ENCODE measurements around the gene SYNJ2BP. TPM values are rescaled to one million over a fixed set of nuclear protein-coding genes. Genes with fewer than 3 reads are reported as not detected.

The SYNJ2BP gene
- total and polyA plus RNA-seq, 7 experiments from 2014 or later: 8.3 to 22.9 (median 16.3) TPM

DNA sequence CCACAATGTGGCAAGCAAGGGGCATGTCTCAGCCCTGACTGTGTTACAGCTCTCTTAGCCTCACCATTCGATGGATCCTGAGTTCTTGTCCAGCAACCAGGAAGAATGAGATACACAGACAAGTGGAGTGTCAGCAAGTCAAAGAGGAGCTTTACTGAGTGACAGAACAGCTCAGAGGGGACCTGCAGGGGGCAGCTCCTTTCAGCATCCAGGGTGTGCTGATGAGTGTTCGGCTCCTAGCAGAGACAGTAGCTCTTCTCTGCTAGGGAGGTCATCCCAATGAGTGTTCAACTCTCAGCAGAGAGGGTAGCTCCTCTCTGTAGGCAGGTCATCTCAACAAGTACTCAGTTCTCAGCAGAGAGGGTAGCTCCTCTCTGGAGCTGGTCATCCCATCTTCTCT lies 19.1 kb downstream of the SYNJ2BP start:
- no peaks in the 10 kb centered on the region for H3K4me1 ChIP-seq (ENCODE audit: control insufficient read depth in 2 of 2, insufficient read depth in 2 of 2, low read length in 2 of 2)
- no peak for ATAC-seq
- H3K27ac Mint-ChIP-seq: peak overlapping the region in 1 of 9 donors; percentile 67
- H3K36me3 ChIP-seq (ENCODE audit: control insufficient read depth in 2 of 3, insufficient read depth in 3 of 3, low read length in 3 of 3): peaks cover 0 to 26% (median 0%) of the 10 kb centered on the region in 3 experiments
- ChIA-PET POLR2A (no interaction called here), CTCF (no interaction called here)
- H3K27me3 ChIP-seq (ENCODE audit: control insufficient read depth in 2 of 2, insufficient read depth in 2 of 2, low read length in 2 of 2): no peaks in the 10 kb centered on the region
- DNase-seq: no peak
- no peaks in the 10 kb centered on the region for H3K27me3 Mint-ChIP-seq
- no peak overlapping the region for H3K4me3 Mint-ChIP-seq
- H3K4me3 ChIP-seq (ENCODE audit: low read length): no peak overlapping the region
- peaks cover 0 to 5% (median 0%) of the 10 kb centered on the region in 11 donors for H3K9me3 Mint-ChIP-seq
- H3K4me1 Mint-ChIP-seq: peaks cover 0 to 40% (median 28%) of the 10 kb centered on the region in 7 donors
- intact Hi-C loops (cut with micrococcal nuclease): no loop called here
- H3K27ac ChIP-seq (ENCODE audit: low read depth, low read length): no peak overlapping the region
- H3K9me3 ChIP-seq (ENCODE audit: control insufficient read depth in 2 of 3, low read length in 3 of 3): no peaks in the 10 kb centered on the region
- peaks cover 0 to 53% (median 30%) of the 10 kb centered on the region in 5 donors for H3K36me3 Mint-ChIP-seq

DNA sequence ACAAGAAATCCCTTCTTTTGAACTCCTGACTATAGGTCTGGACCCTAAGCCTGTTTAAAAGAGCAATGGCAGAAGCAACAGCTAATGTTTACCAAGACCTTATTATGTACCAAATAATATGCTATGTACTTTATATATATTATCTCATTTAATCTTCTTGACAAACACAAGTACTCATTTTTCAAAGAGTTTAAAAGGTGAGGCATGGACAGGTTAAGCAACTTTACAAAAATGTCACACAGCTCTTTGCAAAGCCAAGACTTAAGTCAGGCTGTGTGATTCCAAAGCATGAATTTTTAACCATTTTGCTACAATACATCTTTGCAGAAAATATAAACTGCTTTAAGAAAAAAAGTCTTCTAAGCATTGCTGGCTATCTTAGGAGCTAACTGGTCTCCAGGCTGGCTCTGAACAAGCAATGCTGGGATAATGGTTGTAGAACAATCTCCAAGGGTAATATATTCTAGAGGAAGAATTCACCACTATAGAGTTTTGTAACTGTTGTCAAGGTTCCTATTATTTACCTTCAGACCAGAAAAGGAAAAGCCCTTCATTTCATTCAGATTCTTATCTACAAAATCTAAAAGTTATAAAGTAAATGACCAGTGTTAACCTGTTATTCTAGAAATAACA lies 22.1 kb downstream of the SYNJ2BP start:
- H3K27ac Mint-ChIP-seq: no peak overlapping the region
- intact Hi-C loops (cut with micrococcal nuclease): no loop called here
- no peaks in the 10 kb centered on the region for H3K9me3 ChIP-seq (ENCODE audit: control insufficient read depth in 2 of 3, low read length in 3 of 3)
- H3K4me1 ChIP-seq (ENCODE audit: control insufficient read depth in 2 of 2, insufficient read depth in 2 of 2, low read length in 2 of 2): no peaks in the 10 kb centered on the region
- no peaks in the 10 kb centered on the region for H3K27me3 Mint-ChIP-seq
- peaks cover 0 to 5% (median 0%) of the 10 kb centered on the region in 11 donors for H3K9me3 Mint-ChIP-seq
- no peak overlapping the region for H3K27ac ChIP-seq (ENCODE audit: low read depth, low read length)
- ATAC-seq (no peak), DNase-seq (no peak)
- no peaks in the 10 kb centered on the region for H3K27me3 ChIP-seq (ENCODE audit: control insufficient read depth in 2 of 2, insufficient read depth in 2 of 2, low read length in 2 of 2)
- CTCF ChIA-PET: no interaction called here
- POLR2A ChIA-PET: interaction anchor here (0.8 kb wide), 1 partner anchor 24 kb away, joined by 5 read pairs; no protein-coding TSS in a partner anchor
- peaks cover 0 to 18% (median 0%) of the 10 kb centered on the region in 3 experiments for H3K36me3 ChIP-seq (ENCODE audit: control insufficient read depth in 2 of 3, insufficient read depth in 3 of 3, low read length in 3 of 3)
- peaks cover 0 to 45% (median 30%) of the 10 kb centered on the region in 7 donors for H3K4me1 Mint-ChIP-seq
- H3K4me3 Mint-ChIP-seq: no peak overlapping the region
- peaks cover 0 to 45% (median 35%) of the 10 kb centered on the region in 5 donors for H3K36me3 Mint-ChIP-seq
- no peak overlapping the region for H3K4me3 ChIP-seq (ENCODE audit: low read length)

DNA sequence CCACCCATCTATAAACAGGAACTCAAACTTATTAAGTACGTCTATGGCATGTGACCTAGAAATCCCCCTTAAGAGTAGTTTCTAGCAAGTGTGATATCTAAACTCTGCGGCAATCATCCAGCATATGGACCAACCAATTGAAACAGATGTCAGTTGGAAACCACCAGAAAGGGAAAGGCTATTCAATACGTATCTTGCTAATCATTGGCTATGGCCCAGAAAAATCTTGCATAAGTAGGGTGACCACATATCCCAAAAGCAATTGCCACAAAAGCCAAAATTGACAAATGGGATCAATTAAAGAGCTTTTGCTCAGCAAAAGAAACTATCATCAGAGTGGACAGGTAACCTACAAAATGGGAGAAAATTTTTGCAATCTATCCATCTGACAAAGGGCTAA lies 24.2 kb downstream of the SYNJ2BP start:
- POLR2A ChIA-PET: no interaction called here
- no peaks in the 10 kb centered on the region for H3K27me3 ChIP-seq (ENCODE audit: control insufficient read depth in 2 of 2, insufficient read depth in 2 of 2, low read length in 2 of 2)
- Mint-ChIP-seq H3K36me3 (peaks cover 2 to 49% (median 41%) of the 10 kb centered on the region in 5 donors), H3K4me3 (no peak overlapping the region), H3K27me3 (no peaks in the 10 kb centered on the region), H3K9me3 (peaks cover 0 to 5% (median 0%) of the 10 kb centered on the region in 11 donors), H3K4me1 (peaks cover 0 to 41% (median 31%) of the 10 kb centered on the region in 7 donors), H3K27ac (no peak overlapping the region)
- CTCF ChIA-PET: no interaction called here
- no peak for DNase-seq
- no peak for ATAC-seq
- H3K4me3 ChIP-seq (ENCODE audit: low read length): no peak overlapping the region
- no peak overlapping the region for H3K27ac ChIP-seq (ENCODE audit: low read depth, low read length)
- H3K9me3 ChIP-seq (ENCODE audit: control insufficient read depth in 2 of 3, low read length in 3 of 3): no peaks in the 10 kb centered on the region
- H3K4me1 ChIP-seq (ENCODE audit: control insufficient read depth in 2 of 2, insufficient read depth in 2 of 2, low read length in 2 of 2): no peaks in the 10 kb centered on the region
- intact Hi-C loops (cut with micrococcal nuclease): no loop called here
- peaks cover 0 to 25% (median 0%) of the 10 kb centered on the region in 3 experiments for H3K36me3 ChIP-seq (ENCODE audit: control insufficient read depth in 2 of 3, insufficient read depth in 3 of 3, low read length in 3 of 3)

DNA sequence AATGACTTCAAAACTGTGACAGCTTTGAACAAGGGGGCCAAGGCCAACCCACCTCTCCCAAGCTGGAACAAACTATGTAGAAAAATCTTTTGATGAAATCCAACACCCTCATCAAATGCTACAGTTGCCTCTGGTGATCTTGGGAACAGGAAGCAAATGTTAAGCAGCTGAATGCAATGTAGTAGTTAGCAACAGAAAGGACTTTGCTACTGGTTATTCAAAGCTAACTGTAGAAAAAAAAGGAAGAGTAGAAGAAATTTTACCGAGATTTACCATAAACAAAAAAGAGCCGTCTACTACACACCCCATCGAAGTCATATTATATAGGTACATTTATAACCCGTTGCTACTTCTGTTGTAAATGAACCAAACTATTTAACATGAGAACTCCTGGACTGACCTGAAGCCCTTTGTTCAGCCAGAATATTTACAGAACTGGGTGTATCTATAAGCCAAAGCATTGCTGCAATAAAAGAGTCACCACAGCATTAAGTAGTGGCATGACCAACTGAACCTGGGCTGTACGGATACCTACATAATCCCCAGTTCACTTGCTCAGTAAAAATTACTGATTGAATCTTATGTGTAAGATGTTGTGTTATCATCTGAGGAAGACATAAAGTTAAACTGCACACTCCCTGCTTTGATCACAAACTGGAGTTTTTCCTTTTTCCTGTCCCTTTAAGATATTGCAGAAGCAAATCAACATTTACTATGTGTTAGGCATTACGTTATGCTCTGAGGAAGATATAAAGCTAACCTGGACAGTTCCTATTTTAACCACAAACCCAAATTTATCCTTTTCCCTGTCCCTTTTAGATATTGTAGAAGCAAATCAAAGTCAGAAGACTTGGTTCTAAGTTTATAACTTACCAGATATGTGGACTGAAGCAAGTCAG lies 25.1 kb downstream of the SYNJ2BP start:
- Histone ChIP-seq H3K36me3 (ENCODE audit: control insufficient read depth in 2 of 3, insufficient read depth in 3 of 3, low read length in 3 of 3) (peaks cover 0 to 27% (median 0%) of the 10 kb centered on the region in 3 experiments), H3K27me3 (ENCODE audit: control insufficient read depth in 2 of 2, insufficient read depth in 2 of 2, low read length in 2 of 2) (no peaks in the 10 kb centered on the region), H3K4me1 (ENCODE audit: control insufficient read depth in 2 of 2, insufficient read depth in 2 of 2, low read length in 2 of 2) (no peaks in the 10 kb centered on the region), H3K9me3 (ENCODE audit: control insufficient read depth in 2 of 3, low read length in 3 of 3) (no peaks in the 10 kb centered on the region), H3K4me3 (ENCODE audit: low read length) (no peak overlapping the region), H3K27ac (ENCODE audit: low read depth, low read length) (no peak overlapping the region)
- Mint-ChIP-seq H3K27me3 (no peaks in the 10 kb centered on the region), H3K9me3 (peaks cover 0 to 5% (median 0%) of the 10 kb centered on the region in 11 donors), H3K4me3 (no peak overlapping the region), H3K36me3 (peaks cover 2 to 47% (median 42%) of the 10 kb centered on the region in 5 donors), H3K27ac (no peak overlapping the region), H3K4me1 (peaks cover 0 to 35% (median 29%) of the 10 kb centered on the region in 7 donors)
- intact Hi-C loops (cut with micrococcal nuclease): no loop called here
- ChIA-PET CTCF (no interaction called here), POLR2A (no interaction called here)
- DNase-seq (no peak), ATAC-seq (no peak)

DNA sequence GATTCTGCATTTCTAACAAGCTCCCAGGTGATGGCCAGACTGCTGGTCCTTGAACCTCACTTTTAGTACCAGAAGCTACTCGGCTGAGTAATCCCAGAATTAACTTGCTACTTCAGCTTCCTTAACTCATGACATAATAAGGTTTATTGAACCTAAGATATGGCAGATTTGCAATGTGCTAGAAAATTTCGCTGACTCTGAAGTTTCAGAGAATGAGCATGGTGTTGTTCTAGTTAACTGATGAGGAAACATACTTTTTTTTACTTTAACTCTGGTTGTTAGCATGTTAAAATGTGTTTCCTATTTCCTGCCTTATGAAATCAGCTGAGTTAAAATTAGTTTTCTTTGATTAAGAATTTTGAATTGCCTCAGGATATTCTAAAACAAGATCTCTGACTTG lies 34.4 kb downstream of the SYNJ2BP start:
- Mint-ChIP-seq H3K4me3 (no peak overlapping the region), H3K36me3 (peaks cover 5 to 38% (median 19%) of the 10 kb centered on the region in 5 donors), H3K27ac (no peak overlapping the region), H3K4me1 (peaks cover 0 to 2% (median 0%) of the 10 kb centered on the region in 7 donors), H3K27me3 (no peaks in the 10 kb centered on the region), H3K9me3 (no peaks in the 10 kb centered on the region)
- ATAC-seq (no peak), DNase-seq (no peak)
- Histone ChIP-seq H3K36me3 (ENCODE audit: control insufficient read depth in 2 of 3, insufficient read depth in 3 of 3, low read length in 3 of 3) (peaks cover 0 to 31% (median 0%) of the 10 kb centered on the region in 3 experiments), H3K4me1 (ENCODE audit: control insufficient read depth in 2 of 2, insufficient read depth in 2 of 2, low read length in 2 of 2) (no peaks in the 10 kb centered on the region), H3K27me3 (ENCODE audit: control insufficient read depth in 2 of 2, insufficient read depth in 2 of 2, low read length in 2 of 2) (no peaks in the 10 kb centered on the region), H3K9me3 (ENCODE audit: control insufficient read depth in 2 of 3, low read length in 3 of 3) (no peaks in the 10 kb centered on the region), H3K27ac (ENCODE audit: low read depth, low read length) (no peak overlapping the region), H3K4me3 (ENCODE audit: low read length) (no peak overlapping the region)
- ChIA-PET POLR2A (no interaction called here), CTCF (interaction anchor here (0.6 kb wide), 1 partner anchor 11 kb away, joined by 4 read pairs; no protein-coding TSS in a partner anchor)
- intact Hi-C loops (cut with micrococcal nuclease): no loop called here

DNA sequence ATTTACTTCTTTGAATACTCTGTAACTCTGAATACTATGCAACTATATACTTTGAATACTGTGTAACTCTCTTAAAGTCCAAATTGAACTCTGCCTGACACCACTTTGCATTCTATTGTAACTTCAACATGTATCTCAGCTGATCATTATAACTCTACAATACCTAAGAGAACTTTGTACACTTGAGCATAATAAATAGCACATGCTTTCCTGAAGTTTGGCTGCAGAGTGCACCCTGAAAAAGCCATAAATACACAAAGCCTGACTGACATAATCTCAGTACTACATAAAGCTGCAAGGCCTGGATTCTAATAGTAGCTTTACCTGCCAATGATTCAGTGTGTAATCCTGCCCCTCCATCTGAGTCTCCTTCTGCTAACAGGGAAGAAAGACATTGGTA lies 36.1 kb downstream of the SYNJ2BP start:
- CTCF ChIA-PET: no interaction called here
- peaks cover 0 to 25% (median 0%) of the 10 kb centered on the region in 3 experiments for H3K36me3 ChIP-seq (ENCODE audit: control insufficient read depth in 2 of 3, insufficient read depth in 3 of 3, low read length in 3 of 3)
- no peaks in the 10 kb centered on the region for H3K4me1 ChIP-seq (ENCODE audit: control insufficient read depth in 2 of 2, insufficient read depth in 2 of 2, low read length in 2 of 2)
- H3K27ac ChIP-seq (ENCODE audit: low read depth, low read length): no peak overlapping the region
- H3K4me1 Mint-ChIP-seq: no peaks in the 10 kb centered on the region
- peaks cover 5 to 27% (median 8%) of the 10 kb centered on the region in 5 donors for H3K36me3 Mint-ChIP-seq
- intact Hi-C loops (cut with micrococcal nuclease): no loop called here
- POLR2A ChIA-PET: no interaction called here
- no peak for DNase-seq
- H3K9me3 Mint-ChIP-seq: no peaks in the 10 kb centered on the region
- no peak overlapping the region for H3K4me3 ChIP-seq (ENCODE audit: low read length)
- no peak overlapping the region for H3K27ac Mint-ChIP-seq
- H3K9me3 ChIP-seq (ENCODE audit: control insufficient read depth in 2 of 3, low read length in 3 of 3): no peaks in the 10 kb centered on the region
- no peaks in the 10 kb centered on the region for H3K27me3 Mint-ChIP-seq
- ATAC-seq: no peak
- no peaks in the 10 kb centered on the region for H3K27me3 ChIP-seq (ENCODE audit: control insufficient read depth in 2 of 2, insufficient read depth in 2 of 2, low read length in 2 of 2)
- H3K4me3 Mint-ChIP-seq: no peak overlapping the region
